Keratinocyte (primary cell): ENCODE measurements around the gene SLC6A17. TPM values are rescaled to one million over a fixed set of nuclear protein-coding genes. Genes with fewer than 3 reads are reported as not detected.

Experiments used
- DNase-seq: peaks from one replicate; pipeline ENCODE4 v3.0.0-alpha.2; 2011; ENCODE audit warnings: low read depth, missing footprints, low spot score
- FAIRE-seq: peaks from 2 replicates; lab custom pipeline; 2011; peaks lifted over from hg19 to GRCh38; lab: Jason Lieb, UNC
- H2AFZ ChIP-seq: 2 replicates; pipeline ENCODE4 v1.6.0; 2012; ENCODE audit warnings: low read length, control low read depth, inconsistent platforms; ENCODE audit not compliant: control insufficient read depth
- H3K27ac ChIP-seq: 2 replicates; pipeline ENCODE4 v1.5.1; 2011; ENCODE audit warnings: low read length; ENCODE audit not compliant: control insufficient read depth, insufficient read depth
- H3K27me3 ChIP-seq: 3 replicates; pipeline ENCODE4 v1.6.0; 2011; ENCODE audit warnings: low read length; ENCODE audit not compliant: control insufficient read depth, insufficient read depth; ENCODE audit errors: extremely low read depth
- H3K36me3 ChIP-seq, 2 experiments: 2 replicates in 1 of 2; 3 replicates in 1 of 2; pipeline ENCODE4 v1.5.1; 2011; ENCODE audit warnings: low read length in 2 of 2, mild to moderate bottlenecking in 1 of 2; ENCODE audit not compliant: control insufficient read depth in 2 of 2, insufficient read depth in 2 of 2; ENCODE audit errors: extremely low read depth in 1 of 2
- H3K4me1 ChIP-seq: 3 replicates; pipeline ENCODE4 v1.5.1; 2011; ENCODE audit warnings: low read length; ENCODE audit not compliant: control insufficient read depth, insufficient read depth; ENCODE audit errors: extremely low read depth
- H3K4me2 ChIP-seq: 3 replicates; pipeline ENCODE4 v1.6.0; 2011; ENCODE audit warnings: low read depth, low read length; ENCODE audit not compliant: control insufficient read depth, insufficient read depth; ENCODE audit errors: extremely low read depth
- H3K4me3 ChIP-seq, 3 experiments: fragments of 200-600 bp in 1 of 3; sonication (generic) in 1 of 3; 2 replicates in 2 of 3; 3 replicates in 1 of 3; pipeline ENCODE4 v1.5.1; 2011 to 2016; ENCODE audit warnings: low read length in 3 of 3, mild to moderate bottlenecking in 3 of 3, control low read depth in 2 of 3, inconsistent platforms in 1 of 3, low read depth in 1 of 3, mixed read lengths in 1 of 3, mixed run types in 1 of 3, moderate library complexity in 1 of 3; ENCODE audit not compliant: control insufficient read depth in 2 of 3, insufficient read depth in 2 of 3; ENCODE audit errors: extremely low read depth in 1 of 3
- H3K79me2 ChIP-seq: 2 replicates; pipeline ENCODE4 v1.6.0; 2012; ENCODE audit warnings: low read length; ENCODE audit not compliant: control insufficient read depth, insufficient read depth
- H3K9ac ChIP-seq: 3 replicates; pipeline ENCODE4 v1.6.0; 2011; ENCODE audit warnings: low read length; ENCODE audit not compliant: control insufficient read depth, insufficient read depth; ENCODE audit errors: extremely low read depth
- H3K9me1 ChIP-seq: 3 replicates; pipeline ENCODE4 v1.6.0; 2011; ENCODE audit warnings: low read length; ENCODE audit not compliant: control insufficient read depth, insufficient read depth; ENCODE audit errors: extremely low read depth
- H3K9me3 ChIP-seq: 2 replicates; pipeline ENCODE4 v1.5.1; 2012; ENCODE audit warnings: low read depth, low read length; ENCODE audit not compliant: control insufficient read depth
- H4K20me1 ChIP-seq: 3 replicates; pipeline ENCODE4 v1.6.0; 2011; ENCODE audit warnings: low read length; ENCODE audit not compliant: control insufficient read depth, insufficient read depth; ENCODE audit errors: extremely low read depth
- CTCF ChIP-seq, 3 experiments: IDR thresholded peaks in 1 of 3; conservative IDR thresholded peaks in 1 of 3; optimal IDR thresholded peaks in 1 of 3; 2 replicates in 2 of 3; 3 replicates in 1 of 3; pipeline versions ENCODE3 to v1.5.1; 2011; ENCODE audit warnings: low read length in 3 of 3, mild to moderate bottlenecking in 3 of 3, moderate library complexity in 2 of 3, control low read depth in 1 of 3, inconsistent platforms in 1 of 3; ENCODE audit not compliant: insufficient read depth in 2 of 3; ENCODE audit errors: extremely low read depth in 1 of 3
- EZH2 ChIP-seq: IDR thresholded peaks from one replicate; pipeline ENCODE4 v1.6.1; 2012; ENCODE audit warnings: inconsistent platforms, mild to moderate bottlenecking, low read length, moderate library complexity
- dilution Hi-C: fragments of 300-500 bp; cut with MboI; formaldehyde crosslinking; loops from one replicate; pipeline ENCODE4 v1.7.0; 2020; ENCODE audit warnings: low sequenced_read_pairs; ENCODE audit not compliant: extremely low pct_ligation_motif_present
- polyA plus RNA-seq, 5 experiments: library from polyadenylated mRNA; depleted of rRNA in 3 of 5; stranded (reverse) in 3 of 5; stranded (forward) in 1 of 5; unstranded in 1 of 5; fragments of >200 nt; gene quantifications; 1 replicate in 1 of 5; 2 replicates in 3 of 5; 3 replicates in 1 of 5; pipeline versions ENCODE4 v1.2.1 to v1.2.3, GENCODE V29; 2011 to 2012; ENCODE audit warnings: missing spikeins in 2 of 5, low read depth in 1 of 5, low replicate concordance in 1 of 5

SLC6A17 gene
- polyA plus RNA-seq, 1 donor (not counting 4 experiments of a cell fraction or from before 2014, with no cell fraction given): 0.25 TPM

- Histone ChIP-seq H2AFZ (peak overlapping the region; percentile 75), H3K9ac (peak overlapping the region; percentile 52), H3K27ac (no peak overlapping the region), H4K20me1 (no peaks in the 10 kb centered on the region), H3K27me3 (no peaks in the 10 kb centered on the region), H3K4me3 (peak overlapping the region; percentile 51 to 70 (median 65)), H3K9me3 (no peaks in the 10 kb centered on the region), H3K79me2 (no peaks in the 10 kb centered on the region), H3K36me3 (no peaks in the 10 kb centered on the region), H3K9me1 (no peaks in the 10 kb centered on the region), H3K4me2 (peak overlapping the region; percentile 93), H3K4me1 (peaks cover 10% of the 10 kb centered on the region)
- FAIRE-seq: no peak
- DNase-seq: no peak
- dilution Hi-C loops: no loop called here
- TF ChIP-seq CTCF (optimal IDR thresholded peaks at IDR 0.05 in 1 of 3, IDR thresholded peaks at IDR 0.05 in 1 of 3, conservative IDR thresholded peaks at IDR 0.05 in 1 of 3; ENCODE audit: extremely low read depth in 1 of 3, insufficient read depth in 2 of 3, low read length in 3 of 3) (no peak), EZH2 (peak; percentile 58)
Measured at GRCh38 chr1:110211496-110212168, 61.3 kb downstream of the SLC6A17 start.

DNA sequence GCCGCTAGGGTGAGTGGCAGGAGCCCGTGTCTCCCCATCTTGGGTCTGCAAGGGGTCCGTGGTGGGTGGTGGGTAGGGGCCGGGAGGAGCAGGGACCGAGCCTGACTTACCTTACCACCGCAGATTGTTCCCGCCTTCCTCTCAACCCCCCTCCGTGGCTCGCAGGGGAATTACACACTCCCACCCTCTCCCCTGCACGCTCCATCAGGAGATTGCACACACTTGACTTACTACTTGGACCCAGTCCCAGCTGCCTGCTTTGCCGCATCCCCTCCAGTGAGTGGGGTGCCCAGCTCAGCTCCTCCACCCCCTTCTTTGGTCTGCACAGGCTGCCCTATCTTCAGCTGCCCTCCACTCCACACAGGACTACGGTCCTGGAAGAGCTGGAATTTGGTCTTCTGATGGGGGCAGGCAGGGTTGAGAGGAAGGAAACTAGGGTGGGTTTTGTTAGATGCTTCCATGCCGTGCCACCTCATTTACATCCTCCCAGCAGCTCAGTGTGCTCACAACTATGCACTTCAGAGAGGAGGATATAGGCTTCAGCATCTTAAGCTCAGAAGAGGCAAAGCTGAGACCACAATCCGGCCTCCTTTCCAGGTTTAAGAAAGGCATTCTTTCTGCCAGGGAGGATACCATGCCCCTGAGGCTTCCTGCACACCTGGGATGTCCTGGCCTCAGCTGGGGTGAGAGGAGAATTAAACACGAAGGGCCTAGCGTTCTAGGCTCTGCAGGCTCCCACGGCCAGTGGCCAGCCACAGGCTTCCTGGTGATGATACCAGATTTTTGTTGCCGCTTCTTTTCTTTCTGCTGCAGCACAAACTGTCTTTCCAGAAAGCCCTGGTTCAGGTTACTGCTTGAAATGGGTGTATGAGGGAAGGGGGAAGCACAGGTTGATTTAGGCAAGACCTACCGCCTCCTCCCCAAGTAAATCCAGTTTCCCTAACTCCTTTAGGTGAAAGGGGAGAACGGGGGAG is 62.2 kb downstream of the SLC6A17 start:
- H3K4me3 ChIP-seq: peak overlapping the region in 2 of 3 experiments; percentile 3 to 51
- H3K9me1 ChIP-seq: no peaks in the 10 kb centered on the region
- DNase-seq: no peak
- TF ChIP-seq EZH2 (no peak), CTCF (optimal IDR thresholded peaks at IDR 0.05 in 1 of 3, IDR thresholded peaks at IDR 0.05 in 1 of 3, conservative IDR thresholded peaks at IDR 0.05 in 1 of 3; ENCODE audit: extremely low read depth in 1 of 3, insufficient read depth in 2 of 3, low read length in 3 of 3) (no peak)
- dilution Hi-C loops: no loop called here
- no peak for FAIRE-seq
- H3K9ac ChIP-seq: no peak overlapping the region
- H3K27me3 ChIP-seq: no peaks in the 10 kb centered on the region
- peaks cover 10% of the 10 kb centered on the region for H3K4me1 ChIP-seq
- H3K79me2 ChIP-seq: no peaks in the 10 kb centered on the region
- no peaks in the 10 kb centered on the region for H3K36me3 ChIP-seq
- no peak overlapping the region for H3K27ac ChIP-seq
- H2AFZ ChIP-seq: no peak overlapping the region
- peak overlapping the region; percentile 12 for H3K4me2 ChIP-seq
- no peaks in the 10 kb centered on the region for H4K20me1 ChIP-seq
- H3K9me3 ChIP-seq: no peaks in the 10 kb centered on the region
